K562 (cell line): Measurements from ENCODE around the gene CFAP410. TPM values are rescaled to one million over a fixed set of nuclear protein-coding genes. Genes with fewer than 3 reads are reported as not detected.

Experiments
- ATAC-seq: fragments of 200-7000 bp; cut with Tn5 transposase; 3 replicates; pipeline ENCODE4 v1.9.1; 2020; ENCODE audit warnings: moderate library complexity
- BruUV-seq: library from RNA; stranded (reverse); fragments of 400-500 nt; replicated peaks from 2 replicates; lab custom pipeline; 2021; lab: Mats Ljungman, UMichigan
- CTCF ChIA-PET: fragments of 300-600 bp; formaldehyde crosslinking; extraction: SDS; loops from one replicate; lab custom pipeline; 2021; ENCODE audit warnings: low intra/inter-chr PET ratio; lab: Yijun Ruan, JAX
- POLR2A ChIA-PET: fragments of 300-600, 350-650 bp; sonication (Branson Sonifier 250); formaldehyde crosslinking; extraction: SDS; loops from one replicate; lab custom pipeline; 2021; ENCODE audit warnings: antibody characterized with exemption, inconsistent platforms; lab: Yijun Ruan, JAX
- DNase-seq, 4 experiments: peaks; one replicate each; pipeline versions ENCODE4 v3.0.0 to v3.0.0-alpha.2; 2011 to 2018; ENCODE audit warnings: low spot score in 3 of 4, mixed read lengths in 3 of 4; ENCODE audit errors: extremely low read depth in 1 of 4
- FAIRE-seq: peaks from 2 replicates; lab custom pipeline; 2011; peaks lifted over from hg19 to GRCh38; lab: Jason Lieb, UNC
- H2AFZ ChIP-seq: 2 replicates; pipeline ENCODE4 v1.6.0; 2011; ENCODE audit warnings: low read depth, low read length, control low read depth, inconsistent platforms
- H3K27ac ChIP-seq: fragments of 200-600 bp; 3 replicates; pipeline ENCODE4 v1.8.0; 2011; ENCODE audit warnings: low read depth, mild to moderate bottlenecking, control low read depth, inconsistent platforms, low read length, moderate library complexity, mixed read lengths; ENCODE audit errors: extremely low read depth
- H3K27me3 ChIP-seq, 2 experiments: fragments of 300-600 bp in 1 of 2; 2 replicates in 1 of 2; 3 replicates in 1 of 2; pipeline versions ENCODE4 v1.6.0 to v1.8.0; 2011; ENCODE audit warnings: inconsistent platforms in 2 of 2, low read length in 2 of 2, mild to moderate bottlenecking in 1 of 2, mixed read lengths in 1 of 2, moderate library complexity in 1 of 2; ENCODE audit not compliant: control insufficient read depth in 2 of 2, insufficient read depth in 2 of 2
- H3K36me3 ChIP-seq: fragments of 300-600 bp; 3 replicates; pipeline ENCODE4 v1.8.0; 2011; ENCODE audit warnings: mild to moderate bottlenecking, low read length, inconsistent platforms; ENCODE audit not compliant: control insufficient read depth, insufficient read depth
- H3K4me1 ChIP-seq, 2 experiments: fragments of 200-600 bp in 1 of 2; replicated peaks in 1 of 2; 2 replicates in 1 of 2; 3 replicates in 1 of 2; pipeline versions ENCODE4 v1.5.1 to v1.8.0; 2011; ENCODE audit warnings: inconsistent platforms in 2 of 2, low read length in 2 of 2, mild to moderate bottlenecking in 1 of 2, mixed read lengths in 1 of 2, moderate library complexity in 1 of 2; ENCODE audit not compliant: control insufficient read depth in 2 of 2, insufficient read depth in 2 of 2
- H3K4me2 ChIP-seq: 2 replicates; pipeline ENCODE4 v1.6.1; 2011; ENCODE audit warnings: low read length, control low read depth, inconsistent platforms, mixed read lengths; ENCODE audit not compliant: insufficient read depth
- H3K4me3 ChIP-seq: fragments of 200-600 bp; sonication (generic), shearing (Covaris generic); 2 replicates; pipeline ENCODE4 v1.5.1; 2016; ENCODE audit warnings: control low read depth, inconsistent platforms
- H3K79me2 ChIP-seq: fragments of 200-600 bp; 3 replicates; pipeline ENCODE4 v1.8.0; 2011; ENCODE audit warnings: low read length, inconsistent platforms; ENCODE audit not compliant: control insufficient read depth, insufficient read depth
- H3K9ac ChIP-seq, 2 experiments: 2 replicates each; pipeline versions ENCODE4 v1.6.0 to v1.6.1; 2011; ENCODE audit warnings: low read depth in 2 of 2, low read length in 2 of 2, control low read depth in 1 of 2, inconsistent platforms in 1 of 2, mild to moderate bottlenecking in 1 of 2, mixed read lengths in 1 of 2; ENCODE audit not compliant: insufficient read depth in 1 of 2
- H3K9me1 ChIP-seq: one replicate; pipeline ENCODE4 v1.6.0; 2011; ENCODE audit warnings: inconsistent platforms, mild to moderate bottlenecking, low read length, moderate library complexity; ENCODE audit not compliant: control insufficient read depth, insufficient read depth
- H3K9me3 ChIP-seq: replicated peaks from 2 replicates; pipeline ENCODE4 v1.5.1; 2011; ENCODE audit warnings: low read depth, low read length, inconsistent platforms; ENCODE audit not compliant: control insufficient read depth, insufficient read depth
- H4K20me1 ChIP-seq: replicated peaks from 2 replicates; pipeline ENCODE4 v1.6.1; 2011; ENCODE audit warnings: low read length, inconsistent platforms, mixed read lengths; ENCODE audit not compliant: control insufficient read depth, insufficient read depth
- MAFG ChIP-seq: fragments of 450-650 bp; conservative IDR thresholded peaks from 2 replicates; pipeline ENCODE4 v1.6.1; 2016; ENCODE audit warnings: missing genetic modification characterization, missing compliant biosample characterization
- MAZ ChIP-seq, 2 experiments: fragments of 450-650 bp in 1 of 2; sonication (generic) in 1 of 2; formaldehyde crosslinking; IDR thresholded peaks in 1 of 2; conservative IDR thresholded peaks in 1 of 2; 2 replicates each; pipeline versions ENCODE4 v1.4.0 to v1.5.0; 2020; ENCODE audit warnings: mild to moderate bottlenecking in 1 of 2, missing genetic modification reagents in 1 of 2
- MYC ChIP-seq, 2 experiments: fragments of 250-450 bp in 1 of 2; sonication (Bioruptor Pico) in 1 of 2; IDR thresholded peaks; 2 replicates each; pipeline versions ENCODE4 v1.5.1 to v1.6.1; 2012 to 2021; ENCODE audit warnings: low read depth in 2 of 2, borderline replicate concordance in 1 of 2, improper control_type of control experiment in 1 of 2, low read length in 1 of 2, mild to moderate bottlenecking in 1 of 2, moderate library complexity in 1 of 2
- POLR2A ChIP-seq: fragments of 450-650 bp; conservative IDR thresholded peaks from 2 replicates; pipeline ENCODE4 v1.6.1; 2016
- TBP ChIP-seq: optimal IDR thresholded peaks from 2 replicates; pipeline ENCODE3; 2011; ENCODE audit warnings: low read depth, low read length, improper control_type of control experiment
- TCFL5 ChIP-seq: fragments of 250-450 bp; sonication (Bioruptor Pico); conservative IDR thresholded peaks from 2 replicates; pipeline ENCODE4 v1.6.1; 2021; ENCODE audit warnings: mild to moderate bottlenecking, moderate library complexity, matching md5 sums
- WHSC1 ChIP-seq: IDR thresholded peaks from one replicate; pipeline ENCODE4 v1.6.1; 2012; ENCODE audit warnings: low read length, control low read depth, inconsistent platforms
- ZNF23 ChIP-seq: fragments of 250-450 bp; sonication (Bioruptor Pico); IDR thresholded peaks from 2 replicates; pipeline ENCODE4 v1.4.0; 2020; ENCODE audit warnings: mild to moderate bottlenecking
- ZNF253 ChIP-seq: fragments of 250-450 bp; sonication (Bioruptor Pico); conservative IDR thresholded peaks from 2 replicates; pipeline ENCODE4 v1.6.1; 2021; ENCODE audit warnings: mild to moderate bottlenecking
- ZNF282 ChIP-seq: sonication (generic); formaldehyde crosslinking; IDR thresholded peaks from 2 replicates; pipeline ENCODE4 v1.8.1; 2023; ENCODE audit warnings: missing genetic modification reagents
- WGBS: fragments of 100-300 bp; shearing (Covaris generic); methylation state at CpG from one replicate; pipeline ENCODE4 v1.1.6; 2016; ENCODE audit warnings: low coverage, mixed read lengths; ENCODE audit not compliant: insufficient coverage; ENCODE audit errors: missing lambda C conversion rate; 5-methylcytosine and 5-hydroxymethylcytosine counted together
- in situ Hi-C: fragments of 300-500 bp; cut with MboI; formaldehyde crosslinking; loops from 4 replicates; pipeline ENCODE4 v1.15.0; 2018; ENCODE audit warnings: inconsistent platforms, mixed read lengths
- intact Hi-C: fragments of 100-400 bp; cut with micrococcal nuclease; formaldehyde crosslinking; loops from 2 replicates; pipeline ENCODE4 v1.14.2; 2022
- polyA plus RNA-seq, 8 experiments: library from polyadenylated mRNA; depleted of rRNA in 4 of 8; stranded (reverse) in 5 of 8; unstranded in 3 of 8; fragments of >200 nt; fragmentation: Nextera tagmentation in 2 of 8; fragmentation: Illumina TruSeq in 1 of 8; extraction: Ambion mirVana in 2 of 8; extraction: Trizol in 1 of 8; gene quantifications; 2 replicates each; pipeline versions ENCODE4 v1.2.1 to v1.2.3, GENCODE V29; 2011 to 2014; ENCODE audit warnings: inconsistent platforms in 1 of 8, missing spikeins in 1 of 8
- total RNA-seq, 7 experiments: library from RNA; depleted of rRNA in 6 of 7; stranded (reverse); fragments of >200 nt in 6 of 7; fragmentation: Illumina TruSeq in 2 of 7; extraction: Trizol in 2 of 7; gene quantifications; 2 replicates each; pipeline versions ENCODE4 v1.2.1 to v1.2.3, GENCODE V29; 2011 to 2021; ENCODE audit warnings: low replicate concordance in 1 of 7
- TF ChIP-seq, protein P1 (sequence below): fragments of 250-450 bp; sonication (Bioruptor Pico); IDR thresholded peaks from 2 replicates; pipeline ENCODE4 v1.5.0; 2021

The CFAP410 gene
- total and polyA plus RNA-seq, 9 of the 15 experiments (the other 6 are each of a cell fraction or from before 2014, with no cell fraction given) = 0.07 to 17.3 (median 2.3) TPM

DNA sequence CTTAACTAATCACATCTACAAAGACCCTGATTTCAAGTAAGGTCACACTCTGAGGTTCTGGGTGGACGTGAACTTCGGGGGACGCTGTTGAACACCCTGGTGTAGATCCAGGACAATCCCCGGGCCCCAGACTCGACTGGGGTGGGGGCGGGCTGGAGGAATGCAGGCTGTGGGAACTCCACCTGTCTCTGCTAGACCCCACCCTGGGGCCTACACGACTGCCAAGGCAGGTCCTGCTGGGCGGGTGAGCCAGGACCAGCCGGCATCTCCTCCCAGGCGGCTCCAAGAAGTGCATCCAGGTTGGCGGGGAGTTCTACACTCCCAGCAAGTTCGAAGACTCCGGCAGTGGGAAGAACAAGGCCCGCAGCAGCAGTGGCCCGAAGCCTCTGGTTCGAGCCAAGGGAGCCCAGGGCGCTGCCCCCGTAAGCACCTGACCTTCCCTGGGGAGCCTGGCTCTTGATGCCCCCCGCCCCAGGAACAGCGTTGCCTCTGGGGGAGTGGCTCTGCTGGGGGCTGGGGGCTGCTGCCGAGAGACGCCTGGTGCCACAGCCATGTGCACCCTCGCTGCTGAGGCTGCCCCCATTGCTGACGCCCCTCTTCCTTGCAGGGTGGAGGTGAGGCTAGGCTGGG, 49.7 kb downstream of the CFAP410 start:
- ATAC-seq (peak; percentile 3; the same call in 1 of the 3 replicates), FAIRE-seq (no peak), DNase-seq (no peak)
- POLR2A ChIA-PET = no interaction called here
- WGBS = 2% methylated on average over 22 of the region's 24 CpGs
- intact Hi-C loops = no loop called here
- TF ChIP-seq, protein P1, sequence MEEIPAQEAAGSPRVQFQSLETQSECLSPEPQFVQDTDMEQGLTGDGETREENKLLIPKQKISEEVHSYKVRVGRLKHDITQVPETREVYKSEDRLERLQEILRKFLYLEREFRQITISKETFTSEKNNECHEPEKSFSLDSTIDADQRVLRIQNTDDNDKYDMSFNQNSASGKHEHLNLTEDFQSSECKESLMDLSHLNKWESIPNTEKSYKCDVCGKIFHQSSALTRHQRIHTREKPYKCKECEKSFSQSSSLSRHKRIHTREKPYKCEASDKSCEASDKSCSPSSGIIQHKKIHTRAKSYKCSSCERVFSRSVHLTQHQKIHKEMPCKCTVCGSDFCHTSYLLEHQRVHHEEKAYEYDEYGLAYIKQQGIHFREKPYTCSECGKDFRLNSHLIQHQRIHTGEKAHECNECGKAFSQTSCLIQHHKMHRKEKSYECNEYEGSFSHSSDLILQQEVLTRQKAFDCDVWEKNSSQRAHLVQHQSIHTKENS (CRISPR knock-in tag) = no peak
- TF ChIP-seq ZNF23 (CRISPR knock-in tag) (no peak), ZNF253 (CRISPR knock-in tag) (no peak), WHSC1 (no peak), TCFL5 (CRISPR knock-in tag) (no peak), MAZ (CRISPR knock-in tag; conservative IDR thresholded peaks at IDR 0.05 in 1 of 2, IDR thresholded peaks at IDR 0.05 in 1 of 2) (no peak), ZNF282 (CRISPR knock-in tag) (no peak), POLR2A (no peak), TBP (no peak), MYC (IDR thresholded peaks at IDR 0.05; ENCODE audit: low read depth, low read length) (no peak), MYC (CRISPR knock-in tag; IDR thresholded peaks at IDR 0.05; ENCODE audit: borderline replicate concordance, low read depth) (no peak), MAFG (tag) (no peak)
- no peak overlapping the region for H2AFZ ChIP-seq
- H3K9me3 ChIP-seq = no peaks in the 10 kb centered on the region
- H3K9ac ChIP-seq = no peak overlapping the region
- H3K4me3 ChIP-seq = no peak overlapping the region
- H4K20me1 ChIP-seq = peaks cover 24% of the 10 kb centered on the region
- no peak overlapping the region for H3K27ac ChIP-seq
- peaks cover 0 to 64% of the 10 kb centered on the region in 2 experiments; a peak in 3 of 5 replicates for H3K4me1 ChIP-seq
- BruUV-seq = no TSS peak
- H3K36me3 ChIP-seq = no peaks in the 10 kb centered on the region
- H3K9me1 ChIP-seq = peaks cover 3% of the 10 kb centered on the region
- peaks cover 24 to 84% of the 10 kb centered on the region in 2 experiments; a peak in 4 of 5 replicates for H3K27me3 ChIP-seq
- no peak overlapping the region for H3K4me2 ChIP-seq
- in situ Hi-C loops = loop anchor here (25.0 kb wide), 1 partner anchor 127 kb away; no protein-coding TSS in a partner anchor
- H3K79me2 ChIP-seq = no peaks in the 10 kb centered on the region
- CTCF ChIA-PET = no interaction called here
